Neural cell (in vitro differentiated cells): Measurements from ENCODE around the gene PNPLA3.

Experiments used
- CTCF ChIP-seq: fragments of 450-650 bp; IDR thresholded peaks from 2 replicates; pipeline ENCODE4 v1.5.1; 2014; ENCODE audit warnings: antibody characterized with exemption, mild to moderate bottlenecking, moderate library complexity; ENCODE audit not compliant: poor library complexity, severe bottlenecking
- MXI1 ChIP-seq: fragments of 450-650 bp; conservative IDR thresholded peaks from 2 replicates; pipeline ENCODE4 v1.6.1; 2014; ENCODE audit warnings: antibody characterized with exemption, mild to moderate bottlenecking; ENCODE audit not compliant: poor library complexity, severe bottlenecking
- TAF1 ChIP-seq: IDR thresholded peaks from 2 replicates; pipeline ENCODE4 v1.6.1; 2012; ENCODE audit warnings: low read depth

- TF ChIP-seq TAF1 (no peak), MXI1 (no peak), CTCF (no peak)
These were observed 25.8 kb upstream of the PNPLA3 start for GRCh38 chr22:43897751-43898261.
